ENCODE measurements around the gene KIAA0040. TPM values are rescaled to one million over a fixed set of nuclear protein-coding genes. Genes with fewer than 3 reads are reported as not detected.

KIAA0040 gene
- total RNA-seq, 1 experiment from 2014 or later, result 0.31 TPM

DNA sequence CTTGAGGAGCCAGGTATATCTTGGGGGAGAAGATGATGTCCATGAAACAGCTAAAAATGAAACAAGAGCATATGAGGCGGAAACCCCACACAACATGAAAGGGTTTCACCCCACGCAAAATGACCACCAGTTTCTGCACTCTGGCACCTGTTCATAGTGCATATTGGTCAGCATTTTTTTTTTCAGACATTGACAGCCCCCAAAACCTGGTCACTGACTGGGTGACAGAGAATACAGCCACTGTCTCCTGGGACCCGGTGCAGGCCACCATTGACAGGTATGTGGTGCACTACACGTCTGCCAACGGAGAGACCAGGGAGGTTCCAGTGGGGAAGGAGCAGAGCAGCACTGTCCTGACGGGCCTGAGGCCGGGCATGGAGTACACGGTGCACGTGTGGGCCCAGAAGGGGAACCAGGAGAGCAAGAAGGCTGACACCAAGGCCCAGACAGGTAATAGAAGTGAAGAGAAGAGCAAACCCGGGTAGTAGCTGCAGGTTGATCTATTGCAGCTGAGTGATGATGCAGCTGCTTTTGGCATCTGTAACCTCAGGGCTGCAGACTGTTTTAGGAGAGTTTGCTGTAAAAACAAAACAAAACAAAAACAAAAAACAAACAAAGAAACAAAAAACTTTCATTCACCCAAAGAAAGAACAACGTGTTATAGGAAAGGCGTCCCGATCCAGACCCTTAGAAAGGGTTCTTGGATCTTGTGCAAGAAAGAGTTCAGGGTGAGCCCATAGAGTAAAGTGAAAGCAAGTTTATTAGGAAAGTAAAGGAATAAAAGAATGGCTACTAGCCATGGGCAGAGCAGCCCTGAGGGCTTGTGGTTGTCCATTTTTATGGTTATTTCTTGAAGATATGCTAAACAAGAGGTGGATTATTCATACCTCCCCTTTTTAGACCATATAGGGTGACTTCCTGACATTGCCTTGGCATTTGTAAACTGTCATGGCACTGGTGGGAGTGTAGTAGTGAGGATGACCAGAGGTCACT lies 73.9 kb downstream of the KIAA0040 start:
- no TSS peak for BruUV-seq (replicated peaks)
- ATAC-seq, result no peak
- Histone ChIP-seq H3K4me3 (ENCODE audit: low read depth in 2 of 2, low read length in 2 of 2) (no peak overlapping the region), H3K9me3 (ENCODE audit: control insufficient read depth, insufficient read depth, low read depth, low read length) (no peaks in the 10 kb centered on the region), H3K27me3 (ENCODE audit: control insufficient read depth, insufficient read depth, low read length) (no peaks in the 10 kb centered on the region), H3K36me3 (ENCODE audit: control insufficient read depth, insufficient read depth, low read length) (no peaks in the 10 kb centered on the region), H3K27ac (ENCODE audit: low read length) (no peak overlapping the region), H3K4me1 (ENCODE audit: control insufficient read depth, insufficient read depth, low read length) (no peaks in the 10 kb centered on the region)
- ChIA-PET CTCF (interaction anchor here (1.0 kb wide), 1 partner anchor 33 kb away, joined by 5 read pairs; no protein-coding TSS in a partner anchor), POLR2A (no interaction called here)
- TF ChIP-seq SIN3A (IDR thresholded peaks at IDR 0.05; ENCODE audit: borderline replicate concordance, insufficient read depth, low read depth, low read length) (no peak), POLR2AphosphoS5 (IDR thresholded peaks at IDR 0.05; ENCODE audit: low read depth, low read length) (no peak), TCF7L2 (IDR thresholded peaks at IDR 0.05; ENCODE audit: low read depth, low read length) (no peak)
- TF ChIP-seq, protein P1, sequence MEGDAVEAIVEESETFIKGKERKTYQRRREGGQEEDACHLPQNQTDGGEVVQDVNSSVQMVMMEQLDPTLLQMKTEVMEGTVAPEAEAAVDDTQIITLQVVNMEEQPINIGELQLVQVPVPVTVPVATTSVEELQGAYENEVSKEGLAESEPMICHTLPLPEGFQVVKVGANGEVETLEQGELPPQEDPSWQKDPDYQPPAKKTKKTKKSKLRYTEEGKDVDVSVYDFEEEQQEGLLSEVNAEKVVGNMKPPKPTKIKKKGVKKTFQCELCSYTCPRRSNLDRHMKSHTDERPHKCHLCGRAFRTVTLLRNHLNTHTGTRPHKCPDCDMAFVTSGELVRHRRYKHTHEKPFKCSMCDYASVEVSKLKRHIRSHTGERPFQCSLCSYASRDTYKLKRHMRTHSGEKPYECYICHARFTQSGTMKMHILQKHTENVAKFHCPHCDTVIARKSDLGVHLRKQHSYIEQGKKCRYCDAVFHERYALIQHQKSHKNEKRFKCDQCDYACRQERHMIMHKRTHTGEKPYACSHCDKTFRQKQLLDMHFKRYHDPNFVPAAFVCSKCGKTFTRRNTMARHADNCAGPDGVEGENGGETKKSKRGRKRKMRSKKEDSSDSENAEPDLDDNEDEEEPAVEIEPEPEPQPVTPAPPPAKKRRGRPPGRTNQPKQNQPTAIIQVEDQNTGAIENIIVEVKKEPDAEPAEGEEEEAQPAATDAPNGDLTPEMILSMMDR (IDR thresholded peaks at IDR 0.05), result no peak
- TF ChIP-seq, protein P2, sequence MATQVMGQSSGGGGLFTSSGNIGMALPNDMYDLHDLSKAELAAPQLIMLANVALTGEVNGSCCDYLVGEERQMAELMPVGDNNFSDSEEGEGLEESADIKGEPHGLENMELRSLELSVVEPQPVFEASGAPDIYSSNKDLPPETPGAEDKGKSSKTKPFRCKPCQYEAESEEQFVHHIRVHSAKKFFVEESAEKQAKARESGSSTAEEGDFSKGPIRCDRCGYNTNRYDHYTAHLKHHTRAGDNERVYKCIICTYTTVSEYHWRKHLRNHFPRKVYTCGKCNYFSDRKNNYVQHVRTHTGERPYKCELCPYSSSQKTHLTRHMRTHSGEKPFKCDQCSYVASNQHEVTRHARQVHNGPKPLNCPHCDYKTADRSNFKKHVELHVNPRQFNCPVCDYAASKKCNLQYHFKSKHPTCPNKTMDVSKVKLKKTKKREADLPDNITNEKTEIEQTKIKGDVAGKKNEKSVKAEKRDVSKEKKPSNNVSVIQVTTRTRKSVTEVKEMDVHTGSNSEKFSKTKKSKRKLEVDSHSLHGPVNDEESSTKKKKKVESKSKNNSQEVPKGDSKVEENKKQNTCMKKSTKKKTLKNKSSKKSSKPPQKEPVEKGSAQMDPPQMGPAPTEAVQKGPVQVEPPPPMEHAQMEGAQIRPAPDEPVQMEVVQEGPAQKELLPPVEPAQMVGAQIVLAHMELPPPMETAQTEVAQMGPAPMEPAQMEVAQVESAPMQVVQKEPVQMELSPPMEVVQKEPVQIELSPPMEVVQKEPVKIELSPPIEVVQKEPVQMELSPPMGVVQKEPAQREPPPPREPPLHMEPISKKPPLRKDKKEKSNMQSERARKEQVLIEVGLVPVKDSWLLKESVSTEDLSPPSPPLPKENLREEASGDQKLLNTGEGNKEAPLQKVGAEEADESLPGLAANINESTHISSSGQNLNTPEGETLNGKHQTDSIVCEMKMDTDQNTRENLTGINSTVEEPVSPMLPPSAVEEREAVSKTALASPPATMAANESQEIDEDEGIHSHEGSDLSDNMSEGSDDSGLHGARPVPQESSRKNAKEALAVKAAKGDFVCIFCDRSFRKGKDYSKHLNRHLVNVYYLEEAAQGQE (IDR thresholded peaks at IDR 0.05; ENCODE audit: insufficient read depth in 1 of 2, low read depth in 2 of 2, low read length in 1 of 2), result no peak
- in situ Hi-C loops (cut with HindIII; ENCODE audit: low pct_unique_long_range_greater_than_20kb, low sequenced_read_pairs), result no loop called here
- DNase-seq (ENCODE audit: low read depth, low spot score), result no peak
- intact Hi-C loops (cut with micrococcal nuclease; ENCODE audit: unreplicated experiment), result no loop called here

DNA sequence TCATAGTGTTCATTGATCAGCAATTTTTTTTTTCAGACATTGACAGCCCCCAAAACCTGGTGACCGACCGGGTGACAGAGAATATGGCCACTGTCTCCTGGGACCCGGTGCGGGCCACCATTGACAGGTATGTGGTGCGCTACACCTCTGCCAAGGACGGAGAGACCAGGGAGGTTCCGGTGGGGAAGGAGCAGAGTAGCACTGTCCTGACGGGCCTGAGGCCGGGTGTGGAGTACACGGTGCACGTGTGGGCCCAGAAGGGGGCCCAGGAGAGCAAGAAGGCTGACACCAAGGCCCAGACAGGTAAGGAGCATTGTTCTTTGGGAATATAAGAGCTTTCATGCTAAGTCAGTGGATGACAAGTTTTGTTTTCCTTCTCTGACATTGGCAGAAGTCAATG lies 75.7 kb downstream of the KIAA0040 start:
- no peak overlapping the region for H3K4me3 ChIP-seq (ENCODE audit: low read depth in 2 of 2, low read length in 2 of 2)
- ChIA-PET CTCF (no interaction called here), POLR2A (no interaction called here)
- intact Hi-C loops (cut with micrococcal nuclease; ENCODE audit: unreplicated experiment) (no loop called here), in situ Hi-C loops (cut with HindIII; ENCODE audit: low pct_unique_long_range_greater_than_20kb, low sequenced_read_pairs) (no loop called here)
- H3K9me3 ChIP-seq (ENCODE audit: control insufficient read depth, insufficient read depth, low read depth, low read length), result no peaks in the 10 kb centered on the region
- ATAC-seq (no peak), DNase-seq (ENCODE audit: low read depth, low spot score) (no peak)
- H3K27me3 ChIP-seq (ENCODE audit: control insufficient read depth, insufficient read depth, low read length), result no peaks in the 10 kb centered on the region
- H3K36me3 ChIP-seq (ENCODE audit: control insufficient read depth, insufficient read depth, low read length), result no peaks in the 10 kb centered on the region
- no peak for TF ChIP-seq POLR2AphosphoS5 (IDR thresholded peaks at IDR 0.05; ENCODE audit: low read depth, low read length)
- no peak for TF ChIP-seq SIN3A (IDR thresholded peaks at IDR 0.05; ENCODE audit: borderline replicate concordance, insufficient read depth, low read depth, low read length)
- TF ChIP-seq, protein P2 (IDR thresholded peaks at IDR 0.05; ENCODE audit: insufficient read depth in 1 of 2, low read depth in 2 of 2, low read length in 1 of 2), result no peak
- no peak for TF ChIP-seq TCF7L2 (IDR thresholded peaks at IDR 0.05; ENCODE audit: low read depth, low read length)
- TF ChIP-seq, protein P1 (IDR thresholded peaks at IDR 0.05), result no peak
- H3K27ac ChIP-seq (ENCODE audit: low read length), result no peak overlapping the region
- no peaks in the 10 kb centered on the region for H3K4me1 ChIP-seq (ENCODE audit: control insufficient read depth, insufficient read depth, low read length)
- BruUV-seq (replicated peaks), result no TSS peak

All from Panc1 (cell line).